Non-pigmented ciliary epithelial cell (primary cell): ENCODE data around the gene CLCN6.

Experiments used
- DNase-seq: peaks from one replicate; pipeline ENCODE4 v3.0.0-alpha.2; 2010; ENCODE audit warnings: low read depth

CLCN6 gene

GRCh38 chr1:11831945-11832725 is 26.1 kb downstream of the CLCN6 start:
- no peak for DNase-seq

- no peak for DNase-seq
Observed at GRCh38 chr1:11833497-11833896, 27.5 kb downstream of the CLCN6 start.

GRCh38 chr1:11833900-11834299 is 27.9 kb downstream of the CLCN6 start:
- DNase-seq: no peak

- no peak for DNase-seq
Observed at GRCh38 chr1:11835441-11836225, 29.6 kb downstream of the CLCN6 start.

- DNase-seq: no peak
Observed at GRCh38 chr1:11836955-11837766, 31.2 kb downstream of the CLCN6 start.

GRCh38 chr1:11837767-11838348 is 31.9 kb downstream of the CLCN6 start:
- DNase-seq: no peak

GRCh38 chr1:11838349-11839272 is 32.6 kb downstream of the CLCN6 start:
- DNase-seq: no peak

- DNase-seq: no peak
Observed at GRCh38 chr1:11839727-11840705, 34.0 kb downstream of the CLCN6 start.

- no peak for DNase-seq
Observed at GRCh38 chr1:11841245-11842153, 35.5 kb downstream of the CLCN6 start.

- no peak for DNase-seq
Observed at GRCh38 chr1:11842154-11843041, 36.4 kb downstream of the CLCN6 start.

- DNase-seq: no peak
Observed at GRCh38 chr1:11845641-11846335, 39.8 kb downstream of the CLCN6 start.

GRCh38 chr1:11847667-11848372 is 41.8 kb downstream of the CLCN6 start, which contains the start of gene NPPA:
TSS of gene NPPA (minus strand) at chr1:11847783. CDS start at chr1:11847684, 99 bp downstream.
- no peak for DNase-seq

GRCh38 chr1:11848373-11848700 is 42.3 kb downstream of the CLCN6 start:
- no peak for DNase-seq

GRCh38 chr1:11850156-11850555 is 44.2 kb downstream of the CLCN6 start:
- no peak for DNase-seq

- no peak for DNase-seq
Observed at GRCh38 chr1:11851180-11851579, 45.2 kb downstream of the CLCN6 start.

- DNase-seq: no peak
Observed at GRCh38 chr1:11854519-11854918, 48.5 kb downstream of the CLCN6 start.
